ENCODE results near the gene DMXL1. TPM values are rescaled to one million over a fixed set of nuclear protein-coding genes. Genes with fewer than 3 reads are reported as not detected.

The DMXL1 gene
- total RNA-seq, 1 experiment from 2014 or later, result 30.0 TPM

DNA sequence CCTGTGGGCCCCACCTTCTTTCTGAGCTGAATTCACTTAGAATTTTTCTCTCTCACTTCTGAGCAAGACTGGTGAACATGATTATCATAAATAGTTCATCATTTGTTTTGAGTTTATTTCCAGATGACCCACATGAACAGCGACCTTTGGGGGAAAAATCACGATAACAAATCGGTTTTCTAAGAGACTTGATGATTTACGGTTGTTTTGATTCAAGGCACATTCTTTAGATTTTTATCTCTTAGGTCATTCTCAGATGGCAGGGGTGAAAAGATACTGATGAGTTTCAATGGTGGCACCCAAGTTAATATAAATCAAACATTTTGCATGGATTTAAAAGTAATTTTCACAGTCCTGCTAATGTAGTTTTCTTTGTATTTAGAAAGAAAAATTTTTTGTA lies 95.1 kb downstream of the DMXL1 start:
- Mint-ChIP-seq H3K27me3 (ENCODE audit: insufficient read depth, unreplicated experiment) (no peaks in the 10 kb centered on the region), H3K4me1 (ENCODE audit: low read depth, unreplicated experiment) (peaks cover 7% of the 10 kb centered on the region), H3K9me3 (ENCODE audit: unreplicated experiment) (no peaks in the 10 kb centered on the region), H3K27ac (ENCODE audit: unreplicated experiment) (no peak overlapping the region), H3K36me3 (ENCODE audit: insufficient read depth, unreplicated experiment) (peaks cover 8% of the 10 kb centered on the region), H3K4me3 (ENCODE audit: unreplicated experiment) (no peak overlapping the region)
- Histone ChIP-seq H3K36me3 (ENCODE audit: control insufficient read depth, insufficient read depth, low read length) (no peaks in the 10 kb centered on the region), H3K4me1 (peaks cover 3% of the 10 kb centered on the region; the same call in 1 of the 2 replicates), H3K4me3 (ENCODE audit: low read depth, low read length) (no peak overlapping the region), H3K9me3 (no peaks in the 10 kb centered on the region), H3K27me3 (replicated peaks; ENCODE audit: control insufficient read depth, insufficient read depth, low read length) (no peaks in the 10 kb centered on the region)
- TF ChIP-seq, protein P1, sequence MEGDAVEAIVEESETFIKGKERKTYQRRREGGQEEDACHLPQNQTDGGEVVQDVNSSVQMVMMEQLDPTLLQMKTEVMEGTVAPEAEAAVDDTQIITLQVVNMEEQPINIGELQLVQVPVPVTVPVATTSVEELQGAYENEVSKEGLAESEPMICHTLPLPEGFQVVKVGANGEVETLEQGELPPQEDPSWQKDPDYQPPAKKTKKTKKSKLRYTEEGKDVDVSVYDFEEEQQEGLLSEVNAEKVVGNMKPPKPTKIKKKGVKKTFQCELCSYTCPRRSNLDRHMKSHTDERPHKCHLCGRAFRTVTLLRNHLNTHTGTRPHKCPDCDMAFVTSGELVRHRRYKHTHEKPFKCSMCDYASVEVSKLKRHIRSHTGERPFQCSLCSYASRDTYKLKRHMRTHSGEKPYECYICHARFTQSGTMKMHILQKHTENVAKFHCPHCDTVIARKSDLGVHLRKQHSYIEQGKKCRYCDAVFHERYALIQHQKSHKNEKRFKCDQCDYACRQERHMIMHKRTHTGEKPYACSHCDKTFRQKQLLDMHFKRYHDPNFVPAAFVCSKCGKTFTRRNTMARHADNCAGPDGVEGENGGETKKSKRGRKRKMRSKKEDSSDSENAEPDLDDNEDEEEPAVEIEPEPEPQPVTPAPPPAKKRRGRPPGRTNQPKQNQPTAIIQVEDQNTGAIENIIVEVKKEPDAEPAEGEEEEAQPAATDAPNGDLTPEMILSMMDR (IDR thresholded peaks at IDR 0.05; ENCODE audit: insufficient read depth in 1 of 2, low read depth in 1 of 2, low read length in 1 of 2, severe bottlenecking in 1 of 2, unreplicated experiment in 1 of 2), result no peak
- POLR2A ChIA-PET, result no interaction called here
- intact Hi-C loops (cut with micrococcal nuclease; ENCODE audit: unreplicated experiment), result no loop called here
- no TSS peak for BruUV-seq (replicated peaks)
- CTCF ChIA-PET, result no interaction called here
- no peak for DNase-seq

DNA sequence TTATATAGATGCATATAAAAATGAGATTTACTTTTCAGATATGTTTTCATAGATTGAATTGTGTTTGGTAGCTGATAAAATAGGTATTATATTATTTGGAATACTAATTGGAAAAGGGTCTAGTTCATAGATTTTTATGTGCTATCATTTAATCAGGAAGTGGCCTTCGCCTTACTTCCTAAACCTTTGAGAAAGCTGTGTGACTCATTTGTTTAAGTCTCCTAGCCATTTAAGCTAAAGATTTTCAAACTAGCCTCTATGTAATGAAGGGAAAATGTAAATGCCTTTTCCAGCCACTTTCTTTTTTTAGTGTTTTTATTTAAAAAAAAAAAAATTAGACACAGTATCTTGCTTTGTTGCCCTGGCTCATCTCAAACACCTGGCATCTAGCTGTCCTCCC lies 97.5 kb downstream of the DMXL1 start:
- no peaks in the 10 kb centered on the region for H3K27me3 ChIP-seq (replicated peaks; ENCODE audit: control insufficient read depth, insufficient read depth, low read length)
- no peaks in the 10 kb centered on the region for H3K36me3 ChIP-seq (ENCODE audit: control insufficient read depth, insufficient read depth, low read length)
- H3K27ac Mint-ChIP-seq (ENCODE audit: unreplicated experiment), result no peak overlapping the region
- no peak overlapping the region for H3K4me3 Mint-ChIP-seq (ENCODE audit: unreplicated experiment)
- no peaks in the 10 kb centered on the region for H3K27me3 Mint-ChIP-seq (ENCODE audit: insufficient read depth, unreplicated experiment)
- peaks cover 3% of the 10 kb centered on the region; the same call in 1 of the 2 replicates for H3K4me1 ChIP-seq
- H3K36me3 Mint-ChIP-seq (ENCODE audit: insufficient read depth, unreplicated experiment), result peaks cover 8% of the 10 kb centered on the region
- no peaks in the 10 kb centered on the region for H3K9me3 ChIP-seq
- CTCF ChIA-PET, result no interaction called here
- BruUV-seq (replicated peaks), result no TSS peak
- H3K4me1 Mint-ChIP-seq (ENCODE audit: low read depth, unreplicated experiment), result peaks cover 7% of the 10 kb centered on the region
- H3K4me3 ChIP-seq (ENCODE audit: low read depth, low read length), result no peak overlapping the region
- intact Hi-C loops (cut with micrococcal nuclease; ENCODE audit: unreplicated experiment), result no loop called here
- no peaks in the 10 kb centered on the region for H3K9me3 Mint-ChIP-seq (ENCODE audit: unreplicated experiment)
- DNase-seq, result no peak
- TF ChIP-seq, protein P1 (IDR thresholded peaks at IDR 0.05; ENCODE audit: insufficient read depth in 1 of 2, low read depth in 1 of 2, low read length in 1 of 2, severe bottlenecking in 1 of 2, unreplicated experiment in 1 of 2), result no peak
- POLR2A ChIA-PET, result no interaction called here

DNA sequence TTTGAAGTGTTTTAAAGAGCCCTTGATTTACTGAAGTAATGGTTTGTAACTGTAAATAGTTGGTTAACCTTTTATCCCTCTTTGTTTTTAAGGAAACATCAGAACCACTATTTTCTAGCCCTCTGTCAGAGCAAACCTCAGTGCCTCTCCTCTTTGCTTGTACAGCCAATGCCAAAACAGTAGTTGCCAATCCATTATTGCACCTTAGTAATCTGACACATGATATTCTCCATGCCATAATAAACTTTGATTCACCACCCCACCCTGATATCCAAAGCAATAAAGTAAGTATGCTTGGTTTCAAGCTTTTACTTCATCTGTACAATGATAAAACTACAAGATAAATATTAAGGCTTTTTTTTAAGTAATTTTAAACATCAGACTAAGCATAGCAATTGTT lies 100.8 kb downstream of the DMXL1 start:
- Histone ChIP-seq H3K4me1 (peaks cover 3% of the 10 kb centered on the region; the same call in 1 of the 2 replicates), H3K9me3 (no peaks in the 10 kb centered on the region), H3K36me3 (ENCODE audit: control insufficient read depth, insufficient read depth, low read length) (no peaks in the 10 kb centered on the region), H3K27me3 (replicated peaks; ENCODE audit: control insufficient read depth, insufficient read depth, low read length) (no peaks in the 10 kb centered on the region), H3K4me3 (ENCODE audit: low read depth, low read length) (no peak overlapping the region)
- no peak for DNase-seq
- Mint-ChIP-seq H3K36me3 (ENCODE audit: insufficient read depth, unreplicated experiment) (no peaks in the 10 kb centered on the region), H3K9me3 (ENCODE audit: unreplicated experiment) (no peaks in the 10 kb centered on the region), H3K4me1 (ENCODE audit: low read depth, unreplicated experiment) (peaks cover 7% of the 10 kb centered on the region), H3K27ac (ENCODE audit: unreplicated experiment) (no peak overlapping the region), H3K27me3 (ENCODE audit: insufficient read depth, unreplicated experiment) (no peaks in the 10 kb centered on the region), H3K4me3 (ENCODE audit: unreplicated experiment) (no peak overlapping the region)
- intact Hi-C loops (cut with micrococcal nuclease; ENCODE audit: unreplicated experiment), result no loop called here
- TF ChIP-seq, protein P1 (IDR thresholded peaks at IDR 0.05; ENCODE audit: insufficient read depth in 1 of 2, low read depth in 1 of 2, low read length in 1 of 2, severe bottlenecking in 1 of 2, unreplicated experiment in 1 of 2), result no peak
- BruUV-seq (replicated peaks), result no TSS peak
- CTCF ChIA-PET, result no interaction called here
- POLR2A ChIA-PET, result no interaction called here
